Astrocyte (in vitro differentiated cells and primary cell): ENCODE measurements around the gene B9D1.

Experiments
- EZH2 ChIP-seq: IDR thresholded peaks from 2 replicates; pipeline ENCODE4 v1.6.1; 2012; ENCODE audit warnings: mild to moderate bottlenecking, low read length, inconsistent platforms; ENCODE audit not compliant: insufficient read depth
- TF ChIP-seq, protein P1 (sequence below): IDR thresholded peaks from 2 replicates; pipeline ENCODE4 v1.5.1; 2011; ENCODE audit warnings: low read depth, mild to moderate bottlenecking, inconsistent platforms, low read length, moderate library complexity; ENCODE audit not compliant: insufficient read depth

DNA sequence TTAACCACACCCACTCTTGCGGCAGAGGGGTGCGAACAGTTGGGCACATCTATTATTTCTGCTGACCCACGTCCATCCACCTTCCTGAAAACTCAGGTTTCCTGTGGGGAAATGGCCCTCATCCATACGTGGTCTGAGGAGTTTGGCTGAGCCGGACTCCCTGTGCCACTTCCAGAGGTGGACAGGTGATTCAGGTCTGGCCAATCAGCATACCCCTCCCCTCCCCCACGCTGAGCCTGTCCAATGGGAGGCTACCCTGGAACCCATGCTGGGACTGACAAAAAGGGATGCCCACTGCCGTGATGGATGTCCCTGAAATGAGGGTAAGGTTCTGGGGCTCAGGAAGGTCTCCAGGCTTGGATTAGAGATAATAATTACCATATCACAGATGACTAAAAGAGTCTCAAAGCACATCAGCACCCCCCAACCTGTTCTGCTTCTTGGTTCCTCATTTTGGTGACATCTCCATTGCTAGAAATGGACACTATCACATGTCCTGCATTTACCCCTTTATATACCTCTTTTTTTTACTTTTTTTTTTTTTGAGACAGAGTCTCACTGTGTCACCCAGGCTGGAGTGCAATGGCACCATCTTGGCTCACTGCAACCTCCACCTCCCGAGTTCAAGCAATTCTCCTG lies 10.5 kb upstream of the B9D1 start:
- TF ChIP-seq, protein P1, sequence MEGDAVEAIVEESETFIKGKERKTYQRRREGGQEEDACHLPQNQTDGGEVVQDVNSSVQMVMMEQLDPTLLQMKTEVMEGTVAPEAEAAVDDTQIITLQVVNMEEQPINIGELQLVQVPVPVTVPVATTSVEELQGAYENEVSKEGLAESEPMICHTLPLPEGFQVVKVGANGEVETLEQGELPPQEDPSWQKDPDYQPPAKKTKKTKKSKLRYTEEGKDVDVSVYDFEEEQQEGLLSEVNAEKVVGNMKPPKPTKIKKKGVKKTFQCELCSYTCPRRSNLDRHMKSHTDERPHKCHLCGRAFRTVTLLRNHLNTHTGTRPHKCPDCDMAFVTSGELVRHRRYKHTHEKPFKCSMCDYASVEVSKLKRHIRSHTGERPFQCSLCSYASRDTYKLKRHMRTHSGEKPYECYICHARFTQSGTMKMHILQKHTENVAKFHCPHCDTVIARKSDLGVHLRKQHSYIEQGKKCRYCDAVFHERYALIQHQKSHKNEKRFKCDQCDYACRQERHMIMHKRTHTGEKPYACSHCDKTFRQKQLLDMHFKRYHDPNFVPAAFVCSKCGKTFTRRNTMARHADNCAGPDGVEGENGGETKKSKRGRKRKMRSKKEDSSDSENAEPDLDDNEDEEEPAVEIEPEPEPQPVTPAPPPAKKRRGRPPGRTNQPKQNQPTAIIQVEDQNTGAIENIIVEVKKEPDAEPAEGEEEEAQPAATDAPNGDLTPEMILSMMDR: no peak
- no peak for TF ChIP-seq EZH2
